ENCODE results near the gene BCL7A.

Gene BCL7A

DNA sequence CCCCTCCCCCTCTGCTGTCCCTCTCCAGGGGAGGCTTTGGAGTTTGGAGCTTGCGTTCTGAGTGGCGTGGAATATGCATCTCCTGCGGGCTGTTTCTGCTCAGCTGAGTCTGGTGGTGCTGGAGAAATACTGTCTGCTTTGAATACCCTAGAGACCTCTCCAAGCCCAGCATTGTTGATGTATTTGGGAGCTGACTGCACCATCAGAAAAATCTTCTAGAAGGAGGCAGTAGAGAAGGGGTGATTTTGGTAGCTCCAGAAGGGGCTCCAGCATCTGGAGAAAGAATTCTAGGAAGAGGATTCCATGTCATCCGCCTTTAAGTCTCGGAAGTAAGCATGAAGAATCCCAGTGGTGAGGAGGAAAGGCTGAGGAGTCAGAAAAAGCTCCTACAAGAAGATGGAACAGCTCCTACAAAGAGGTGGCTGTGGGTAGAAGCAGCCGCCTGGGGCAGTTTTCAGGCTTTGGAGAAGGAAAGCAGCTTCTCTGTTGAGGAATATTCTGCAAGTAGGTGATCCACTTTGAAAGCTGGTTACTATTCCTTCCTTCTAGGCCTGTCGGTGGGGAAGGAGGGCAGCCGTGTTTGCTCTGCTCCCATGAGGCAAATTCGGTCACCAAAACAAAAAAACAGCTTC, 66.6 kb downstream of the BCL7A start:
- DNase-seq (ENCODE audit: extremely low read depth, insufficient read length), result no peak
- Histone ChIP-seq H3K4me3 (replicated peaks; ENCODE audit: low read depth, low read length) (no peak overlapping the region), H3K27me3 (replicated peaks; ENCODE audit: control insufficient read depth, insufficient read depth, low read length) (no peaks in the 10 kb centered on the region), H3K36me3 (ENCODE audit: control insufficient read depth, insufficient read depth, low read length) (no peaks in the 10 kb centered on the region)
- TF ChIP-seq CTCF (IDR thresholded peaks at IDR 0.05; ENCODE audit: insufficient read depth, low read length, poor library complexity, severe bottlenecking), result no peak

DNA sequence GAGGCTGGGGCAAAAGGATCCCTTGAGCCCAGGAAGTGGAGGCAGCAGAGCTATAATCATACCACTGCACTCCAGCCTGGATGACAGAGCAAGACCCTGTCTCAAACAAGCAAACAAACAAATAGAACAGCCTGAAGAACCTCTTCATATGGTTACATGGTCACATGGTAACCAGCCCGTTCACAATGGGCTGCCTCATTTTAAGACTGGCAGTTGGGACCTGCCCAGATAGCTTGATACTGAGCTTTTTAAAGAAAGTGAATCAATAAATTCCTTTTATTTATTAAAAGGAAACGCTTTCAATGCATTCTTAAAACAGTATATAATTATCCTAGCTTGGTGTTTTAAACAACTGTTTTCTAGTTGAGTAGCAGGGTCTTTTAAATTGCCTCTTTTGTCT, 67.4 kb downstream of the BCL7A start:
- H3K4me3 ChIP-seq (replicated peaks; ENCODE audit: low read depth, low read length), result no peak overlapping the region
- TF ChIP-seq CTCF (IDR thresholded peaks at IDR 0.05; ENCODE audit: insufficient read depth, low read length, poor library complexity, severe bottlenecking), result no peak
- H3K27me3 ChIP-seq (replicated peaks; ENCODE audit: control insufficient read depth, insufficient read depth, low read length), result no peaks in the 10 kb centered on the region
- no peak for DNase-seq (ENCODE audit: extremely low read depth, insufficient read length)
- no peaks in the 10 kb centered on the region for H3K36me3 ChIP-seq (ENCODE audit: control insufficient read depth, insufficient read depth, low read length)

DNA sequence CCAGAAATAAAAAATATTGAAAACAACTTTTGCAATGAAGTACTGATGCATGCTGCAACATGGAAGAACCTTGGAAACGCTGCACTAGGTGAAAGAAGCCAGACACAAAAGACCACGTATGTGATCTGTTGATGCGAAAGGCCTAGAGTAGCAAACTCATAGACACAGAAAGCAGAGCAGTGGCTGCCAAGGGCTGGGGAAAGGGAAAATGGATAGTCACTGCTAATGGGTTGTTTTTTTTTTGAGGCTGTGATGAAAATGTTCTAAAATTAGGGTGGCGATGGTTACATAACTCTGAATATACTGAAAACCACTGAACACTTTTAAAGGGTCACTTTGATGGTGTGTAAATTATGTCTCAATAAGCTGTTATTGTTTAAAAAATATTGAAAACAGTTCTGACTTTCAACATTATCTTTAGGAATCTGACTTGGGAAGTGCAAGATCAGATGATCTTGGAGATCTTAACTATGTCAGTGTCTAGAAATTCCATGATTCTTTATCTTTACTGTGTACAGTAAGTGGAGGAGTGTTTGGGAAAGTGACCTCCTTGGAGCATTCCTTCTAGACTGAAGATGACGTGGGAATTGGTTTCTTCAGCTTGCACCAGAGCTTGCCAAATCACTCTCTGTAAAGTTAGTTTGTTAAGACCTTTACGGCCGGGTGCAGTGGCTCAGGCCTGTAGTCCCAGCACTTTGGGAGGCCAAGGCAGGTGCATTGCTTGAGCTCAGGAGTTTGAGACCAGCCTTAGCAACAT, 69.3 kb downstream of the BCL7A start:
- no peaks in the 10 kb centered on the region for H3K27me3 ChIP-seq (replicated peaks; ENCODE audit: control insufficient read depth, insufficient read depth, low read length)
- DNase-seq (ENCODE audit: extremely low read depth, insufficient read length), result no peak
- TF ChIP-seq CTCF (IDR thresholded peaks at IDR 0.05; ENCODE audit: insufficient read depth, low read length, poor library complexity, severe bottlenecking), result no peak
- H3K4me3 ChIP-seq (replicated peaks; ENCODE audit: low read depth, low read length), result no peak overlapping the region
- no peaks in the 10 kb centered on the region for H3K36me3 ChIP-seq (ENCODE audit: control insufficient read depth, insufficient read depth, low read length)

DNA sequence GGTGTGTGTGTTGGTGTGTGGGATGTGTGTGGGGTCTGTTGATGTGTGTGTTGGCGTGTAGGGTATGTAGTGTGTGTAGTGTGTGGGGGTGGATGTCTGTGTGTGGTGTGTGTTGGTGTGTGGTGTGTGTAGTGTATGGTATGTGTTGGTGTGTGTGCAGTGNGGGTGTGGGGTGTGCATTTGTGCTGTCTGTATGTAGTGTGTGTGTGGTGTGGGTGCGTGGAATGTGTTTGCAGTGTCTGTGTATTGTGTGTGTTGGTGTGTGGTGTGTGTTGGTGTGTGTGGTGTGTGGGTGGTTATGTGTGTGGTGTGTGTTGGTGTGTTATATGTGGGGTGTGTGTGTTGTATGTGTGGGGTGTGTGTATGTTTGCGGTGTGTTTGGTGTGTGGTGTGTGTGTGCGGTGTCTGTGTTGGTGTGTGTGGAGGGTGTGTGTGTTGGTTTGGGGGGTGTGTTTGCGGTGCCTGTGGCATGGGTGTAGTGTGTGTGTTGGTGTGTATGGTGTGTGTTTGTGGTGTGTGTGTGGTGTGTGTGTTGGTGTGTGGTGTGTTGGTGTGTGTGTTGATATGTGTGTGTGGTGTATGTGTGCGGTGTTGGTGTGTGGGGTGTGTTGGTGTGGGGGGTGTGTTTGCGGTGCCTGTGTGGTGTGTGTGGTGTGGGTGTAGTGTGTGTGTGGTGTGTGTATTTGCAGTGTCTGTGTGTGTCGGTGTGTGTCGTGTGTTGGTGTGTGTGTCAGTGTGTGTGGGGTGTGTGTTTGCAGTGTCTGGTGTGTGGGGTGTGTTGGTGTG, 71.6 kb downstream of the BCL7A start:
- no peaks in the 10 kb centered on the region for H3K27me3 ChIP-seq (replicated peaks; ENCODE audit: control insufficient read depth, insufficient read depth, low read length)
- H3K36me3 ChIP-seq (ENCODE audit: control insufficient read depth, insufficient read depth, low read length), result no peaks in the 10 kb centered on the region
- H3K4me3 ChIP-seq (replicated peaks; ENCODE audit: low read depth, low read length), result no peak overlapping the region
- no peak for DNase-seq (ENCODE audit: extremely low read depth, insufficient read length)
- TF ChIP-seq CTCF (IDR thresholded peaks at IDR 0.05; ENCODE audit: insufficient read depth, low read length, poor library complexity, severe bottlenecking), result no peak

- Histone ChIP-seq H3K36me3 (ENCODE audit: control insufficient read depth, insufficient read depth, low read length) (no peaks in the 10 kb centered on the region), H3K27me3 (replicated peaks; ENCODE audit: control insufficient read depth, insufficient read depth, low read length) (no peaks in the 10 kb centered on the region), H3K4me3 (replicated peaks; ENCODE audit: low read depth, low read length) (no peak overlapping the region)
- TF ChIP-seq CTCF (IDR thresholded peaks at IDR 0.05; ENCODE audit: insufficient read depth, low read length, poor library complexity, severe bottlenecking), result no peak
- no peak for DNase-seq (ENCODE audit: extremely low read depth, insufficient read length)
These were observed 72.6 kb downstream of the BCL7A start for GRCh38 chr12:122094137-122094734.
